ENCODE data around the gene MLYCD.

MLYCD gene

GRCh38 chr16:83899978-83900377 lies 1.1 kb downstream of the MLYCD start:
- no peak for DNase-seq

- no peak for DNase-seq
These were observed 1.7 kb downstream of the MLYCD start for GRCh38 chr16:83900571-83900970.

- DNase-seq: no peak
These were observed 2.2 kb downstream of the MLYCD start for GRCh38 chr16:83901101-83901500.

GRCh38 chr16:83903751-83904150 lies 4.8 kb downstream of the MLYCD start:
- DNase-seq: peak; percentile 76

- no peak for DNase-seq
These were observed 7.8 kb downstream of the MLYCD start for GRCh38 chr16:83906683-83907082.

DNA sequence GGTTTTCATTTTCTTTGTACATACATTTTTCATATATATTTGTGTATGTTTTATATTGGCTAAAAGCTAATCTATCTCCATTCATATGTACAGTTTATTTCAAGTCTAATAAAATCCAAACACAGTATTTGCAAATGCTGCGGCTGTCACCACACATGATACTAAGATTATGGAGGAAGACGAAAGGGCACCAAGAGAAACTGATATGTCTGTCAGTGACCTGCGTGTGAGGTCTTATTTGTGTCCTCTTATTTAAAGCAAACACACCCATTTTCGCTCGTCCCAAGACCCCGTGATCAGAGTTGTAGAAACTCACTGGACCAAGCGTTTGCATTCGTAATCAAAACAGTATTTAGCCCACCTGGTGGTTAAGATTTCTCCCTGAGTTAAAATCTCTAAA lies 8.2 kb downstream of the MLYCD start:
- DNase-seq: no peak

- DNase-seq: no peak
These were observed 8.8 kb downstream of the MLYCD start for GRCh38 chr16:83907631-83908250.

DNA sequence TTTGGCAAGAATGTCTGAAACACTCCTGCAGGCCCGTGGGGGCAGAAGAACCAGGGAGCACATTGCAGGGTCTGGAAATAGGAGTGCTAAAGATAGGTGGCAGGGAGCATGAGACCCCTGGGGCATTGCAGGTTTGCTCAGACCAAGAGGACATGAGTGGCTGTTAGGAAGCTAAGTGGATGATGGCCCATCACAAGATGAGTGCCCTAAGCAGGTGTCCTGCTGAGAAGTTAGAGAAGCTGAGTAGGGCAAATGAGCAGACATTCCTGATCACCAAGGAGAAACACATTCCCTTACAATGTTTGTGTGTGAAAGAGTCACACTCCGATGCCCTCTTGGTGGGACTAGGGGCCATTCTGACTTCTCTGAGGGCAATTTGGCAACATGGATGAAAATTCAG lies 9.9 kb downstream of the MLYCD start:
- DNase-seq: no peak

DNA sequence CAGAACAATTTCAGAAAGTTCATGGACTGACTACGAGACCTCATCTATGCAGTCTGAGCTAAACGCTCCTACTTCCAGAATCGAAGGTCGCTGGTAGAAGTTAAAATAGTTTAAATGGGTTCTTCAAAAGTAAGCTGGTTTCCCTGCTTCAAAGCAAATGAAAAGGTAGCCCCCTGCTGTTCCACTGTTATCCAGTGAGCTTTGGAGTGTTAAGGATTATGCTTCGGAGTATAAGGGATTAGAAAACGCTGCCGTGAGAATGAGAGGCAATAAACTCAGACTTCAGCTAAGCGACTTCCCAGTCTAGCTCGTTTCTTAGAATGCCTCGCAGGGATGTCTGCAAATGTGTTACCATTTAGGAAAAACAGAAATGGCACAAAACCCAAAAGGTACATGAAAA lies 12.4 kb downstream of the MLYCD start:
- no peak for DNase-seq

DNA sequence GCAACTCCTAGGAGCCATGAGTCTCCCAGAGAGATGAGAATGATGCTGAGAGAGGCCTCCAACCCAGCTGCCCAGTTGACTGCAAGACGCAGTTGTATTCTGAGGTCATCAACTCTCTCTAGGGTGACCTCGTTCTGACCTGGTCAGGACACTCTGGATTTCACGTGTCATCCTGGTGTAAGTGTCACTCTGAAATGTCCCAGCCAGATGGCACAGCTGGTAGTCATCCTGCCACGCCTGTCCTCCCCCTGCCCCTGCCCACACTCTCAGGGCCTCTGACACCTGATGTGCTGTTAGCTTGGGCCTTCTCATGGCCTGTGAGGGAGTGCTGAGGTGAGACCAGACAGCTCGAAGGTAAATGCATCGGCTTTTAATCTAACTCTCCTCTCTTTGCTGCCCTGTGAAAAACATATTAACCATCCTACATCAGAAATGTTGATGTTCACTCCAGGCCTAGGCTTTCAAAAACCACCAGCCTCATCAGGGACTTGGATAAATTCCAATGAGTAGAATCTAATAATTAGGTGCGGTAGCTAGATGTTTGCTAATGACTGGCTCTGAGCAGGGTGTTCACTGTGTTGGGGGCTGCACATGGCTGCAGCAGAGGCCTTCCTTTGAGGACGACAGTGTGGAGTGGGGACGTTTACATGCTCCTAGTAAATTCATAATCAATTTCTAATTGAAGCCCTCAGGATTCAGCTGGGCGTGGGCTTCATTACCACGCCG lies 13.8 kb downstream of the MLYCD start:
- no peak for DNase-seq

- peak; percentile 77 for DNase-seq
These were observed 14.3 kb downstream of the MLYCD start for GRCh38 chr16:83913245-83913633.

GRCh38 chr16:83914091-83914710 lies 15.3 kb downstream of the MLYCD start:
- DNase-seq: no peak

- DNase-seq: no peak
These were observed 16.2 kb downstream of the MLYCD start for GRCh38 chr16:83915081-83915480.

DNA sequence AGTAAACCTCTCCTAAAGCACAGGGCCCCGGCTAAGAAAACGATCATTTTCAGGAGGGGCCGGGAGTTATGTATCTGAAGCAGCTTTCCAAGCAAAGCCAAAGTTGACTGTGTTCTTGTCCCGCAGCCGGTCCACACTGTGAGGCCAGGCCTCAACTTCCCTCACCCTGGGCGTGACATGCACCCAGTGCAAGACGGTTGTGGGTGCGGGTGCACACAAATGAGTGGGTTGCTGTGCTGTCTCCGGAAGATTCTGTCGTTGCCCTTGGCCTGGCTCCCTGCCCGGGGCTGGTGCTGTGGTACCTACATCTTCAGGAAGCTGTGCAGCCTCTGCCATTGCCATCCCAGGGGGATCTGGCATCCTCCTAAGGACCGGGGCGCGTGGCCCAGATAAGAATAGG lies 16.6 kb downstream of the MLYCD start:
- no peak for DNase-seq

DNA sequence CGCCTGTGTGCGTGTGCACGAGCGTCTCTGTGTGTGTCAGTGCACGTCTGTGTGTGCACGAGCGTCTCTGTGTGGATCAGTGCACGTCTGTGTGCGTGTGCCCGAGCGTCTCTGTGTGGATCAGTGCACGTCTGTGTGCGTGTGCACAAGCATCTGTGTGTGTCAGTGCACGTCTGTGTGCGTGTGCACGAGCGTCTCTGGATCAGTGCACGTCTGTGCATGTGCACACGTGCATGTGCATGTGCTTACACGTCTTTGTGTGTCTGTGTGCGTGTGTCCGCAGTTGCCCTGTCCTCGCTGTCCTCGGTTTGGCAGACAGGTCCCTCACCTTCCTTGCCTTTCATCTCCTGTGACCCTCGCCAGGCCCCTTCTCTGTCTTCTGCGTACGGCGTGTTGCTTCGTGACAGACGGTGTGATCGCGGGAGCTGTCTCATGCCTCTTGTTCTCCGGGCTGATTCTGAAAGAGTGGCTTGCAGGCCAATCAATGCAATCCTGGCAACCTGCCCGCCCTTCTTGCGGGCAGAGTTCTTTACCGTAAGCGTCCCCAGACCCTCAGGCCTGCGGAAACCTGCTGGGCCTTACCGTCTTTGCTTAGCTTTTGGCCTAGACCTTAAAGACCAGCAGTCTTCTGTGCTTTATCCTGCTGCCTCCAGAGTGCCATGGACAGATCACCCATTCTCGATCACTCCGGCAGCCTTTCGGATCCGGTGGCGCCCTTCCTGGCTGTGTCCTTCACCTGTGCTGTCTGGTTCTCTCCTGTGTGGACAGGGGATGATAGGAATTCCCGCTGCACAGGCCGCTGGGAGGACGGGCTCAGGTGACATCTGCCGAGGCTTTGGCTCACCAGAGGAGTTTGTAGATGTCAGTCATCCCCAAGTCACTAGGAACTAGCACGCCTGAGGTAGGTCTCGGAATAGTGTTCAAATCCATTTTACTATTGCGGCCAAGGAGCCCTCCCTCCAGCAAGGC lies 18.5 kb downstream of the MLYCD start:
- DNase-seq: no peak

GRCh38 chr16:83920894-83921491 lies 22.1 kb downstream of the MLYCD start:
- no peak for DNase-seq

DNA sequence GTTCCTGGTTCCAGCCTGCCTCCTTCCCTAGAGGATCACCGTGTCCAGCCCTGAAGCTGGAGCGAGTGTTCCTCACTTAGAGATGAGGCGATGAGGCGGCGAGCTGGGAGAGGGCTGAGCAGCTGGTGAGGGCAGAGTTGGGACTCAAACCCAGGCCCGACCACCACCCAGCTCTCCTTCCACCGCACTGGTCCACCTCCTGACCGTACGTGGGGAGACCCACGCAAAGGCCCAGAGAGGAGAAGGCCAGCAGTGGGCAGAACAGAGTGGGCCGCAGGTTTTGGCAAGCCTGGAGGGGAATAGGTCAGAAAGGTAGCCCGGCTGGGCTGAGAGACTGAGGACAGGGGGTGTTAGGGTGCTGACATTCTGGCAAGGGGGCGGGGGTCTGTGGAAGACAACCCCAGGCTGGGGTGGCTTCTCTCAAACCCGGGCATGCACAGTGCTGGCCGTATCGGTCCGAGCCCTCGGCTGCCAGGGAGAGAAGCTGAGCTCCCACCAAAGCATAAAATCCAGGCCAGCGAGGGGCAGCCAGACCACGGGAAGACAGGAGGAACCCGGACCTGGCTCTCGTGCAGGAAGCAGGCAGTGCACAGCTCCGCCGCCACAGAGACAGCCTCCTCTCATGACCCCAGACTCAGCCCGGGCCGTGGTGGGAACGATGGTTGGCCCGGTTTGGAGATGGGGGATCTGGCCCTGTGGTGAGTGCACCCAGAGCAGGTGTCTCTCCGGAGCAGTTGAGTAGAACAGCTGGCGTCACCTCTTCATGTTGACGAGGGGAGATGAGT lies 24.9 kb downstream of the MLYCD start:
- DNase-seq: no peak

DNA sequence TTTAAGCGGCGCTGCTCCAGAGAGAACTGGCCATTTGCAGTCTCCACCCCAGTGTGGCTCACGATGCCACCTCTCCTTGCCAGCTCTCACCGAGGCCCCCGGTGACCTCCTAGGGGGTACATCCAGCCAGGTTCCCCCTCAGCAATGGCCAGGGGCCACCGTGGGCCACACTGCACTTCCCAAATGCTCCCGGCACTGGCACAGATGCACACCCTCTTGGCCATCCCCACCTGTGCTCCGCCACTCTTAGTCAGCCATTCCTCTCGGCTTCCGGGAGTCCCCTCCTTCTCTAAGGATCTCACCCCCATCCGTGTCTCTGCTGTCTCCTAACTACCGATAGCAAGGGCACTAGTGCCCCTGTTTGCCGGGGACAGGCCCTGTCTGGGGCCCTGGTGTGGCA lies 25.8 kb downstream of the MLYCD start:
- DNase-seq: no peak

GRCh38 chr16:83925095-83925905 lies 26.4 kb downstream of the MLYCD start:
- DNase-seq: no peak

DNA sequence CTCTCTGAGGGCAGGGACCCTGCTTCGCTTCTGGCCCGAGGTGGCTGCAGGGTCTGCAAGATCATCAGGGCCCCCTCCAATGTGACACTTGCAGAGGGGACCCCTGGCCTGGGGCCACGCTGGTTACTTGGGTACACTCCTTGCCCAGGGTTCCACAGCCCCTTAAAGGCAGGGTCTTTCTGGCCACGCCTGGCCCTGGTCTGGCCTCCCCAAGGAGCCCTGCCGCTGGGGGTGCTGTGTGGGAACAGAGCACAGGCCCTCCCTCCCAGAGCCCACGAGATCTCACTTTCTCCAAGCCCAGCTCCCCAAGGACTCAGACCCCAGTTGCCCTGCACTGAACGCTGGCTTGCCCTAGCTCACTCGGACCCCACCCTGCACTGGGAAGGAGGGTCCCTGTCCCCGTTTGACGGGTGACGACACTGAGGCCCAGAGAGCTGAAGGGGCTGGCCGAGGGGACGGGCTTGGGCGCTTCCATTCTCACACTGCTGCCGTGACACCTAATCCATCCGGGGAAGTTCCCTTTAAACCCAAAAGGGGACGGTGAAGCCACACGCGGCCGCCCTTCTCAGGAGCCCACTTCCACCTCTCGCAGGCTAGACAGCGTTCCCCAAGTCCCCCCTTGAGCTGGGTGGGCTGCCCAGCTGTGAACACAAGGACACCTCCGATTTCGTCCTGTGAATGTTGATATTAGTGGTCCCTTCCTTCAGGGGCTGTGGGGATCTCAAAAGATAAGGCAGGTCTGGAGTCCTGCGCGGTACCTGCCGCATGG lies 27.2 kb downstream of the MLYCD start:
- DNase-seq: no peak
